ENCODE measurements around the gene LRIG3.
"Not testable (repeated sequence)": the region's sequence is repeated elsewhere in the genome, so short reads cannot be mapped to it uniquely, and the experiment has no call there.

The LRIG3 gene

DNA sequence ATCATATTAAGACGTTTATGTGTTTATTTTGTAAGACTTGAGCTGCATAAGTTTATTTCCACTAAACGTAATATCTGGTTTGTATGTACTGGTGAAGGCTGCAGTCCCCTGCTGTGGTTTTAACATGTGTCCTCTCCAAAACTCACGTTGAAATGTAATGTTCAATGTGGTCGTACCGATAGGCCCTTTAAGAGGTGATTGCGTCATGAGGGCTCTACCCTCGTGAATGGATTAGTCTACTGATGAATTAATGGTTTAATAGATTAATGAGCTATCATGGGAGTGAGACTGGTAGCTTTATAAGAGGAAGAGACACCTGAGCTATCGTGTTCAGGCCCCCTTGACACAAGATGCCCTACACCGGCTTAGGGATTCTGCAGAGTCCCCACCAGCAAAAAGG, 14.9 kb downstream of the LRIG3 start:
- no peak for DNase-seq

DNA sequence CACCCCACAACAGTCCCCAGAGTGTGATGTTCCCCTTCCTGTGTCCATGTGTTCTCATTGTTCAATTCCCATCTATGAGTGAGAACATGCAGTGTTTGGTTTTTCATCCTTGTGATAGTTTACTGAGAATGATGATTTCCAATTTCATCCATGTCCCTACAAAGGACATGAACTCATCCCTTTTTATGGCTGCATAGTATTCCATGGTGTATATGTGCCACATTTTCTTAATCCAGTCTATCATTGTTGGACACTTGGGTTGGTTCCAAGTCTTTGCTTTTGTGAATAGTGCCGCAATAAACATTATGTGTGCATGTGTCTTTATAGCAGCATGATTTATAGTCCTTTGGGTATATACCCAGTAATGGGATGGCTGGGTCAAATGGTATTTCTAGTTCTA, 17.6 kb downstream of the LRIG3 start:
- not testable (repeated sequence) for DNase-seq

DNA sequence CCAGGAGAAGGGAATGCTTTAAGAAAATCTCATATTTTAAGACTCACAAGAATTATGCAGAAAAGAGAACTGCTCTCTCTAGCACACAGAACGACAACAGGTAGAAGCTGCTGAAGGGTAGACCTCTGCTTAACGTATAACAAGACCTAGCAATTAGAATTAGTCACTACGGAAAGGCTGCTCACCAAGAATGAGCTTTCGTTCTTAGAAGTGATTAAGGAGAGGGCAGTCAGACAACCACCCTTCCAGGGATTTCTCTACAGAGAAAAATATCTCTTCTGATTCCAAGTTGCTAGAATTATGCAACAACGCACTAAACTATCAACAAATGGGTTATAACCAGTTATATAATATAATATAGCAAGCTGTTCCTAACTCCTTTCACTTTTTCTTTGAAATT, 18.6 kb downstream of the LRIG3 start:
- no peak for DNase-seq

DNA sequence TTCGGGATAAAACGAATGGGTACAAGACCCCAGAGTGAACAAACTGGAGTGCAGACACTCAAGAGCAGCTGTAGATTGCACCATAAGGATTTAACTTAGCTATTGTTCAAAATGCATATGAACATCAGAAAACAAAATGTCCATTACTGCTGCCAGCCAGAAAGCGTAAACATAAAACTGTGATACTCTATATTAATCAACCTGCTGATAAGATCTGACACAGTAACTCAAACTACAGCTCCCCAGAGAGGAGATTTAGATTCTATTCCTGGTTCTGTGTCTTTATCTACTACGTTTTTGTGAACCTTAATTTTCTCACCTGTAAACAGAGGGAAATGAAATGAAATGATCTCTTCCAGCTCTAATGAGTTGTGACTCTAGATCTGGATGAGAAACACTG, 22.3 kb downstream of the LRIG3 start:
- no peak for DNase-seq

DNA sequence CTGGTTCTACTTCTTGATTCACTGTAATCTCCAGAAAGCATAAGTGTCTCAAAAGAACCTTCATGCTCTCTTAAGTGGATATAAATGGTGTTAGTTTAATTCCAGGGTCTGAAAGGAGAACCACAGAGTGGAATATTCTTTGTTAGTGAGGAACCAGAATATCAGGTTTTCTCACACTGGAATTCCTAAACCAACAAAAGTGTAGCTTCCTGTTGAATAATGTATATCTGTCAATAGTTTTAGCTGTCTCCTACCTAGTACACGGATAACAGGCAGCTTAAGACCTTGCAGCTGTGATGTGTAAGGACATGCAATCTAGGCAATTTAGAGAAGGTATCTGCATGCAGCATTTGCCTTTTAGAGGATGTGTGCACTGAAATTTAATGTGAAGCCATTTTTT, 24.0 kb downstream of the LRIG3 start:
- DNase-seq = no peak

DNA sequence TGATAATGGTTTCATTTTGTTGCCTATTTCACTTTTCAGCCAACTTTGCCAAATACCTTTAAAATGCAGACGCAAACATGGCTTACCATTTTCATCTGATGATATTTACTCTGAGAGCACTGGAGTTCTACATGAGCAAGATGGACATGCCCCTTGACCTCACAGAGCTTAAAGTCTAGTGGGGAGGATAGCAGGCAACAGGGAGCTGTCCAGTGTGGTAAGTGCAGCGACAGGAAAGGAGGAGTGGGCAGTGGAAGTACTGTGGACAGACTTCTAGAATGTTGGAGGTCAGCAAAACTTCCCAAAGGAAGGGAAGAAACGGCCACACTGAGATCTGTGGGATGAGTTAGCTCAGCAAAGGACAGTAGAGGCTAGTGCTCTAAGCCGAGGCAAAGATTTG, 25.3 kb downstream of the LRIG3 start:
- no peak for DNase-seq

DNA sequence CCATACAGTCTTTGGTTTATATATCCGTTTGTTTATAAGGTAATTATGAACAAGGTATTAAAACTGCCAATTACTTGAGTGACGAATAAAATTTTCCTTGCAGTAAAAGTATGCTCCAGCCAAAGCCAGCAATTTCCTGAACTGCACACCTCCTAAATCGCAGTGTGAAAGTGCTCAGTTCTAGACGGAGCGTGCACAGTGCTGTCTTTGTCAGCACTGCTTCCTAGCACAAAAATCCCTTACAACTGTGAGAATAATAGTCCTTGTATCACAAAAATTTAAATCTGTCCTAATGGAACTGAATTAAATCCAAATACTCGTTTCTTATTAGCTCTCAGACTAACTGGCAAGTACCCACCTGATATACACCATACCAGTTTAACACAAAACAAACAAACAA, 26.3 kb downstream of the LRIG3 start:
- no peak for DNase-seq

DNA sequence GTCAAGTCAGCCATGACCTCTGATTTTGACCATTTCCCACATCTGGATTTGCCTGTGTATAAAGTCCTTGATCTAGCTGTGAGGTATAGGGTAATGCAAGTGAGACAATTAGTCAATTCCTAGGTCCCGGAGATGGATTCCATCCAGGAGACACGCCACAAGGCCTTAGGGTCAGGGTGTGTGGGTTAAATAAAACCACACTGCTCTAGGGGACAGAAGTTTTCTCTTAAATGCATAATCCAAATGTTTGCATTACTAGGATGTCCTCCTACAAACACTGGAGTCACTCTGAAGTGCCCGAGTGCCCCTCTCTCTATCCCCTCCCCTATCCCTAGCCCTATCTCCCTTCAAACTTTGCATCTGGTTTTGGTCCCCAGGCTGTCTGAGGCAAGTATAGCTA, 26.8 kb downstream of the LRIG3 start:
- DNase-seq = no peak

DNA sequence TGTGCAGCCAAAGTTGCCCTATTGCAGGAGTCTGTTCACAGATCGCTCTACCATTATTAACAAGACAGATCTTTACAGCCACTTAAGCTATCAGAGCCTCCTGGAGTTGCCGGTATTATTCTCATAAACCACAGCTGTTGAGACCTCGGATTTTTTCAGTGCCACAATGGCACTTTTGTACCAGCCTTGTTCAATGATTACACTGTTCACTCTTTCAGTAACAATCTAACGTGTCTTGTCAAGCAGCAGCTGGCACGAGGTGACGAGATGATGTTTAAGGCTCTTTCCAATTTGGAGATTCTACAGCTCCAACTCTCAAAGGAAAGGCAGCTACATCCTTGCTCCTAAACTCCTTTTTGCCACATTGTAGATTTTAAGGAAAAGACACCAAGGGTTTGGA, 30.7 kb downstream of the LRIG3 start:
- no peak for DNase-seq

DNA sequence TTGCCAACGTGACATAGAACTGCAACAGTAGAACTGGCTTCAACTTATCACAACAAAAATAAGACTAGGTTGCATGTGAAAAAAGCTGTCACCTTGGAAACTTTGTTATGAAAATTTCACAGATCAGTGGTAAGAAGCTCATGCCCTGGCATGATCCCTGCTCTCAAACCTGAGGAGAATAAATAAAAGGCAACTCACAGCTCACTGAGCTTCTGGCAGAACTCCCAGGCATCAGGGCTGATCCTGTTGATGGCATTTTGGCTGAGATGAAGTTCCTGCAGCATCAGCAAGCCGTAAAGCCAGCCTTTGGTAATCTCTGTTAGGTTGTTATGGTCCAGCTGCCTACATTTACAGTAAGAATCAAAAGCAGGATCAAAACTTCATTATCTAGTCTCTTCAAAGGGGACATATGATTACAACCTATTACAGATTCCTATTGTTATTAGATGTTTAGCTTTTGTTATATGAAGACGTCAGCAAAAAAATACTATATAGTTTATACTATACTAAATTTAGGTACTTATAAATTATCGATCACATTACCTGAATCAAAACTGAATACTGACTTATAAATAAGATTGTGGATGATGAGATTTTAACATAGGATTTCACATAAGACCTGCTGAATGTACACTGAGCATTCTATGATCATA, 32.0 kb downstream of the LRIG3 start:
- no peak for DNase-seq

DNA sequence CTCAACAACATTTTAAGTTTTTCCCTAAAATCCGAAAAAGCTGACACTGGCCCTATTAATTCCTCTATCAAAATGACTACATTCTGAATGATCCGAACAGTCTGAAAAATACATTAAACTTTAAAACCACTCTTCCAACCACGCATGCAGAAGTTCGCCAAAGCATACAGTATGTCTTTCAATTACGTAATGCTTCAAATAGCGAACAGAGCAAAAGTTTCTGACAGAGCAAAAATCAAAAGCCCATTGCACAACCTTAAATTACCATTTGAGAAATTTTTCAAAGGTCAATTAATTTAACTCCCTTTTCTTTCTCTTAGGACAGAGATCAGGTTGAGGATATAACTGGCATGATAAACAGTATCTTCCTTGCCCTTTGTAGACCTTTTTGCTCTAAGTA, 33.2 kb downstream of the LRIG3 start:
- DNase-seq = no peak

DNA sequence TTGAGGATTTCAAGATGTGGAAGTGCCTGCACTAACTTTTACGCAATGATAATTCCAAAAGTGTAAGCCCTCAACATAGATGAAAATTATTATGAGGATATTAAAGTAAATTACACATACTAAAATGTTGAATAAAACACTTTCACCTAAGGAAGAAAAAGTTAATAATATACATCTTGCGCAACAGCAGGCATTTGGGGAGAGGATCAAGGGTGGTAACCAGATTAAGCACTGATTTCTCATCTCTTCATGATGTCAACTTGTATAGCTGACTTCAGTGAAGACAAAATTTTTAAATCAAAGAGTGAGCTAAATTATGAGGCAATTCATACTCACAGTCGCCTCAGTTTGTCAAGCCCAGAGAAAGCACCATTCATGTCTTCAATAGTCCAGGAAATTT, 33.8 kb downstream of the LRIG3 start:
- DNase-seq = no peak

DNA sequence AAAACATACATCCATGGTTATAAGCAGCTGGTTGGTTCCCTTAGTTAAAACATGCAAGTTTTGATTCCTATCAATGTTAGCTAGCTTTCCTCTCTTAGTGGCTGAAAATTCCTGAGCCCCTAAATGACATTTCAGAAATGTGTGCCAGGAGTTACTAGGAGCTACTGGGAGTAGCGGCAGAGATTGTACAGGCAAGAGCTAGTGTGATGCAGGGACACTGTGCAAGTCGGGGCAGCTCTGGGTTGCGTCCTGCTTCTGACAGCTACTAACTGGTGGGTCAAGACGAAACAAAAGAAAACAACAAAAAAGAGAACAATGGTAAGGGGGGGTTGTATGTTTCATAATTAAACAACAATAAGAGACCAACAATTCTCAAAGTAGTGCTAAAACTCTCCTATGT, 35.4 kb downstream of the LRIG3 start:
- no peak for DNase-seq

DNA sequence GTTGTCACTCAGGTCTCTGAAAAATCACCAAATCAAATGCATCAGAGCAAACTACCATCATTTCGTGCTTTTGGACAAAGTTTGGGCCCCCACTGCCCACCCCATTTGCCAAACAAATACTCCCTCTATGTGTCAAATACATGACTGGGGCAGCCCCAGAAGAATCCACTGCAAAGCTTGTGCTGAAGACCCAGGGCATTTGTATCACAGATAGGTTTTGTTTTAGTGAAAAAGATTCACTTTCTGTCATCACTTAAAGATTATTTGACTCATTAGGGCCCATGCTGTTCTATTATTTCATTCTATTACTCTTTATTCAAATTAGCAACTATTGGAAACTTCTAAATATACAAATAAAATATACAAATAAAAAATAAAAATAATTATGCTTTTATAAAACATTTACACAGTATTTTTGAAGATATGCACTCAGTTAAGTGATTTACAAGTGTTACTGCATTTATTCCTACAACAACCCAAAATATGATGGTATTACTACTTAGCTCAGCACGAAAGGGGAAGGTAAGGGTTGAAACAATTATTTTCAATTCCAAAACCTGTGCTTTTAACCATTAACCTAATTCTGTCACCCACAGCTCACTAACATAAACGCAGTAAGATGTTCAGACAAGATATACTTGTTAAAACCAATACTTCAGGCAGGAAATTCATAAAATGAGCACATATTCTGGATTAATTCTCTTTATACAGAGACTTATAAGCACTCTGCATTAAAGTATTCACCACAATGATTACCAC, 36.5 kb downstream of the LRIG3 start:
- DNase-seq = no peak

DNA sequence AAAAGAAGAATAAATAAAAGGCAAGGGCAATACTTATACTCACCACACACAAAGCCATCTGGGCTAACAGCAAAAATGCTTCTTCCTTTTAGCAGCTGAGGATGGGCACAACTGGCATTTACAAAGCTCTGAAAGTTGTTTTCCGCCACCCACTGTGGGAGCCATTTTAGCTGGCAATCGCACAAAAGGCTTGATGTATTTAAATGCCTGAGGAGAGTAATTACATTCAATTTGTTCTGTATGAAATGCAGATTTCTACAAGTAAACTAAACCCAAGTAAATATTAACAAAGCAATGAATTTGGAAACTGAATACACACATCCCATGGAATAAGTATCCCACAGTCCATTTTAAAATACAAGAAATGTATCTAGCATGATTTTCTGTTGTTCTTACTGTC, 37.5 kb downstream of the LRIG3 start:
- no peak for DNase-seq

DNA sequence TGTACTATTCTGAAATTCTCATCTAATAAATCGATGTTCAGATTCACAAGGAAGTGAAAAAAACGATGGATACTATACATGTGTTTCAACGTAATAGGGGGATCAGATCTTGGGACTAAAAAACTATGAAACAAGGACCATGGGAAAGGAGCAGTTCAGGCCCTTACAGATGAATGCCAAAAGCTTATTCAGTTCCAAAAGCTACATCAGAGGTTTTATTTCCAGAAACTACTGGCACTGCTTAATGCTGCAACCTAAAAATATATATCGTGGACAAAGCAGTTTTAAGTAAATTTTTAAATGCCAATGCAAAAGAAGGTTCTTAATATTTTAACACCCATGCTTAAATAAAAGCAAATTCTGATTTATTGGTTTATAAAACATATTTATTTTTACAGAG, 38.5 kb downstream of the LRIG3 start:
- DNase-seq = no peak

DNA sequence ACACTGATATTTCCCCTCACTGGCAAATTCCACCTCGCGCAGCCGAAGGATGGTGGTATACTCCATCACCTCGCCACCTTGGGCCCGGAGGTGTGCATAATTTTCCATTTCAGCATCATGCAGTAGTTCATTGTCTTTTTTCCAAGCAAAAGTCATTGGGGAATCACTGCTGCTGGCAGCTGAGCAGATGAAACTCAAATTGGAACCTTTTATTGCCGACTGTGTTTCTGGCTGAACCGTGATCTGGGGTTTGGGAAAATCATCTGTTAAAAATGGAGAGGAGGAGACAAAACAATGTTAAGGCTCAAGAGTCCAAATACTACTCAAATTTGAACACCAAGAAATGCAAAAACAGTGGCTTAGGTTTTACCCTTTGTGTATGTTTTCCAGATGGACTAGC, 39.7 kb downstream of the LRIG3 start:
- peak; percentile 59 for DNase-seq

DNA sequence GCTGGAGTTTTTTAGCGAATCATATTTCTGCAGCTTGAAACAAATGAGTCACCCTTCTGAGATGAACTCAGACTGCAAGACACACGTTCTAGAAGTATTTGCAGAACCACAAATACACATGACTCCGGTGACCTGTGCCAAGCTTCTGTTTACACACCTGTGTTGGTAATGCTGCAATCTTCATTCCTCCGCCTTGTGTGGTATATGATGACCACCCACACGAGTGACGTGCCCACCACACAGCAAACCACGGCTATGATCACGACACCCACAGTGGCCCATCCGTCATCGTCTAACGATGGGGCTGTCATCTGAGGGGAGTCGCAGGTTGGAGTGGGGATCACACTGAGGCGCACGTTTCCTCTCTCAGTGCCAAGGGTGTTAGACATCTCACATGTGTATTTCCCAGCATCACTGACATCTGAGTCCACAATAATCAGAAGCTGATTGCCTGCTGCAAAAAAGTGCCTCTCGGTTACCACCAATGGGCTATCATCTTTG, 43.0 kb downstream of the LRIG3 start:
- no peak for DNase-seq

DNA sequence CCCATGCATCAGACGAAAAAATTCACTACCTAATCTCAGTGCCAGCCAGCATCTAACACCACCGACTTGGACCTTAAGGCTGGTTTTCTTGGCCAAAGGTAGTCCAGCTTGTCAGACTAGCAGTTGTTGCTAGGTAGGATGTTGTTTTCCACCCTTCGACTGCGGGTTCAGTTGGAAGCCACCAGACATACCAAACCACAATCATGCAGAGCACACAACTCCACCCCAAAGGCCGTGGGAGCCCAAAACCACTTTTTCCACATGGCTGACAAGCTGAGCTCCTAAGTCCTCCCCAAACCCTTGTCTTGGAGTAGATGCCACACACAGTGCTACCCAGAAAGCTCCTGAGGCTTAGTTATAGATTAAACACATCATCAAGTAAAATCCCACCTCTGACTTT, 46.8 kb downstream of the LRIG3 start:
- peak; percentile 80 for DNase-seq

DNA sequence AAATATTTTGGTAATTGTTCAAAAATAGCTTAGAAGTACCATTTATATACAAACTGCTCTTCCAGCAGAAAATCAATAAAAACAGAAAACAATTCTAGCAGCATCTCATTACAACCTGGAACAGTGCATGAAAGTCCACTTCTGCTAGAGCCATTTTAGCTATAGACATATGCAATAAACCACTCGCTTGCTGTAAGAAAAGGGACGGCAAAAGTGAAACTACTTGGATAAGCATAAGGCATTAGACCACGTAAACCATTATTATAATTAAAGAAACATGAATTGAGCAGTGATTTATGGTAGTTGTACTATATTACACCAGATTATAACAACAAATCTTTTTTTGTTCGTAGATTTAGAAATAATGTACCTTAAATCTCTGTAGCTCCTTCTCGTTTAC, 48.7 kb downstream of the LRIG3 start:
- no peak for DNase-seq

DNA sequence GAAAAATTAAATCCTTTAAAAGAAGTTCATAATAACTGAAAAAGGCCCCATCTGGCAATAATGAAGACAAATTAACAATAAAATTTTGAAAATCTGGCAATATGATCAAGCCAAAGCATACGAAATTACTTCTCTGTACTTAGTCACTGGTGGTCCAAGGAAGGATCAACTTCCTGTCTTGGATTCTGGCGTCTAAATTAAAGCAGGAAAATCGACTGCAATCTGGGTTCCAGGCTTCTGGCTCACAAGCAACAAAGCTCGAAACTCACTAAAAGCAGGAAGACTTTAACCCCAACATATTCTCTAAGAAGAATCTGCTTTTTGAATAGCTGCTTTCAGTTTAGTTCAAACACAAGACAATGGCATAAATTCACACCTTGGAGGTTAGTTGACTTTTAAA, 49.7 kb downstream of the LRIG3 start:
- no peak for DNase-seq

DNA sequence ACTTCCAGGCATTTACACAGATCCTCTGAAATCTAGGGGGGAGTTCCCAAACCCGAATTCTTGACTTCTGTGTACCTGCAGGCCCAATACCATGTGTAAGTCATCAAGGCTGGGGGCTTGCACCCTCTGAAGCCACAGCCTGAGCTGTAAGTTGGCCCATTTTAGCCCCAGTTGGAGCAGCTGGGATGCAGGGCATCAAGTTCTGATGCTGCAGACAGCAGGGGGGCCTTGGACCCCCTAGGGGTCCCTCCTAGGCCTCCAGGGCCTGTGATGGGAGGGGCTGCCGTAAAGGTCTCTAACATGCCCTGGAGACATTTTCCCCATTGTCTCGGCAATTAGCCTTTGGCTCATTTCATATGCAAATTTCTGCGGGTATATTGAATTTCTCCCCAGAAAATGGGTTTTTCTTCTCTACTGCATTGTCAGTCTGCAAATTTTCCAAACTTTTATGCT, 59.5 kb downstream of the LRIG3 start:
- no peak for DNase-seq

DNA sequence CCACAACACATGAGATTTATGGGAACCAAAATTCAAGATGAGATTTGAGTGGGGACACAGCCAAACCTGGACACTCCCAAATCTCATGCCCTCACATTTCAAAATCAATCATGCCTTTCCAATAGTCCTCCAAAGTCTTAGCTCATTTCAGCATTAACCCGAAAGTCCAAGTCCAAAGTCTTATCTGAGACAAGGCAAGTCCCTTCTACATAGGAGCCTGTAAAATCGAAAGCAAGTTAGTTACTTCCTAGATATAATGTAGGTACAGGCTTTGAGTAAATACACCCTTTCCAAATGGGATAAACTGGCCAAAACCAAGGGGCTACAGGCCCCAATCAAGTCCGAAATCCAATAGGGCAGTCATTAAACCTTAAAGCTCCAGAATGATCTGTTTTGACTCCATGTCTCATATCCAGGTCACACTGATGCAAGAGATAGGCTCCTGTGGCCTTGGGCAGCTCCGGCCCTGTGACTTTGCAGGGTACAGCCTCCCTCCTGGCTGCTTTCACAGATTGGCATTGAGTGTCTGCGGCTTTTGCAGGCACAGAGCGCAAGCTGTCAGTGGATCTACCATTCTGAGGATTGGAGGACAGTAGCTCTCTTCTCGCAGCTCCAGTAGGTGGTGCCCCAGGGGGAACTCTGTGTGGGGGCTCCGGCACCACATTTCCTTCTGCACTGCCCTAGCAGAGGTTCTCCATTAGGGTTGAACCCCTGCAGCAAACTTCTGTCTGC, 60.1 kb downstream of the LRIG3 start:
- DNase-seq = no peak

DNA sequence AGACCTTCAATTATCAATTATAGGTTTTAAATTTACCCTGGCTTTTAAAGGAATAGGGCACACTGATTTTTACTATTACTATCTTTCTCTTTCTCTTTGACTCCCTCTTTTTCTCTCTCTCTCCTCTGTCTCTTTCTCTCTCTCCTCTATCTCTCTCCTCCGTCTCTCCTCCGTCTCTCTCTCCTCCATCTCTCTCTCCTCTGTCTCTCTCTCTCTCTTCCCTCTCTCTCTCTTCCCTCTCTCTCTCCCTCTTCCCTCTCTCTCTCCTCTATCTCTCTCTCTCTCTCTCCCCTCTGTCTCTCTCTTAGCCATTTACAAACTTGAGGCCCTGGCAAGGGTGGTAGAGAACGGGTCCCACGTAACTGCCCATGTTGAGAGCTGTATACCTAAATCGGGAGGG, 62.3 kb downstream of the LRIG3 start:
- DNase-seq = no peak
